ENCODE data around the gene NECAB3. TPM values are rescaled to one million over a fixed set of nuclear protein-coding genes. Genes with fewer than 3 reads are reported as not detected.

Gene NECAB3
- total and polyA plus RNA-seq, 2 donors, result 6.5 to 20.3 TPM

DNA sequence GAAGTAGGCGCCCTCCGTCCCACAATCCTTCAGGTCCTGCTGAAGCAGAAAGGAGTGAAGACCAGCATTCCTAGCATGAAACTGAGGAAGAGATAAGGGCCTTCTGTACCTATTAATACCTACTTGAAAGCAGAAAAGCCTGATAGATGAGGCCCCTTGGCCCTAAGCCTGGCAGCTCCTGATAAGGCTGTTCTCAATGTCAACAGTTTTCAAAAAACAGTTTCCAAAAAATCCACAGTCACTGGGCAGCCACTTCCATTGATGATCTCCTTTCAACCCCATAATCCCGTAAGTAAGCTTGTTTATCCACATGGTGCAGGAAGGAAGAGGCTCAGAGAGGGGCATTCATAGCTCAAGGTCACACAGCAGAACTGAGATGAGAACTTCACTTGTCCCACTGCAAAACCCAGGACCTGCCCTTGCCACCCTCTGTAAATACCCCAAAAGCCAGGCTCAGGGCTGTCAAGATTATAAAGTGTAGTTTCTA lies 14.8 kb upstream of the NECAB3 start:
- Histone ChIP-seq H3K9me3 (ENCODE audit: control insufficient read depth in 2 of 2, insufficient read depth in 1 of 2, low read length in 1 of 2) (no peaks in the 10 kb centered on the region), H3K4me3 (ENCODE audit: low read length in 2 of 2) (no peak overlapping the region), H3K4me1 (ENCODE audit: control insufficient read depth in 2 of 2, insufficient read depth in 2 of 2, low read length in 2 of 2) (peaks cover 17 to 49% of the 10 kb centered on the region in 2 donors), H3K36me3 (ENCODE audit: control insufficient read depth in 2 of 2, insufficient read depth in 2 of 2, low read length in 1 of 2) (peaks cover 0 to 2% of the 10 kb centered on the region in 2 donors), H3K27ac (ENCODE audit: low read depth in 1 of 2, low read length in 1 of 2) (no peak overlapping the region), H3K27me3 (ENCODE audit: control insufficient read depth in 2 of 2, insufficient read depth in 1 of 2, low read length in 1 of 2) (no peaks in the 10 kb centered on the region)
- 95% methylated on average over 3 of the region's 3 CpGs for WGBS
- DNase-seq (ENCODE audit: low read depth in 6 of 9, low spot score in 9 of 9), result no peak

DNA sequence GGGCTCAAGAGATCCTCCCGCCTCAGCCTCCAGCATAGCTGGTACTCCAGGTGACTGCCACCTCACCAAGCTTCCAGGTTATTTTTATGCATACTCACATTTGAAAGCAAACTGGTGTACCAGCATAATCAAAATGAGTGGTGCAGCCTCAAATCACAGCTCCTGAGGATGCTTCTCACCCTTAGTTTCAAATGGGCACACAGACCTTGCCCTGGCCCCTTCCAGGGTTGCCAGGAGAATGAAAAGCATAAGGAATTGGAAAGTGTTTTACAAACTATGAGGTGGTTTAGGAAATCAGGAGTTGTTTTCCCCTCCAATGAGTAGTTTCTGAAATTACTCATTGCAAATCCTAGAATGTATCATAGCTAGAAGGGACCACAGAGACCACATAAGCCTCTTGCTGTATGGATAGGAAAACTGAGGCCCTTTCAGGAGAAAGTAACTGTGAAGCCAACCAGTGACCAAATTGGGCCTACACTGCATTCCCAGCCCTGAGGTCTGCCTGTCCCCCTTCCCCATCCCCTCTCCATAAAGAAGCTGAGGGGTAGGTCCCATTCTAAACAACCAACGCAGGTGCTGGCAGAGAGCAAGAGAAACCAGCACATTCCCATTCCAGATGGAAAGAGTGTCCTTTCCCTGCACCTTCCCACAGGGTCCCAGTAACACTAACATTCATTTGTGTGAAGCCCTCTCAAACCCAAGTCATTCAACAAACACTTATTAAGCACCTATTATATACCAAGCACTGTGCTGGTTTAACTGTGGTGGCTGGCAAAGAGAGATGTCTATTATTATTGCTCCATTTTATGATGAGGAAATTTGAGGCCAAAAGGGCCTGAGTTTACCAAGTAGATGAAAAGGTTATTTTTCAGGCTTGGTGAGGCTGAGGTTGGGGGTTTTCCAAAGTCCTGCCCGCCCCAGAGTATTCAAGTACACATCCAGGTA lies 14.0 kb upstream of the NECAB3 start:
- Histone ChIP-seq H3K4me3 (ENCODE audit: low read length in 2 of 2) (no peak overlapping the region), H3K27ac (ENCODE audit: low read depth in 1 of 2, low read length in 1 of 2) (no peak overlapping the region), H3K36me3 (ENCODE audit: control insufficient read depth in 2 of 2, insufficient read depth in 2 of 2, low read length in 1 of 2) (peaks cover 0 to 2% of the 10 kb centered on the region in 2 donors), H3K4me1 (ENCODE audit: control insufficient read depth in 2 of 2, insufficient read depth in 2 of 2, low read length in 2 of 2) (peaks cover 17 to 52% of the 10 kb centered on the region in 2 donors), H3K9me3 (ENCODE audit: control insufficient read depth in 2 of 2, insufficient read depth in 1 of 2, low read length in 1 of 2) (no peaks in the 10 kb centered on the region), H3K27me3 (ENCODE audit: control insufficient read depth in 2 of 2, insufficient read depth in 1 of 2, low read length in 1 of 2) (no peaks in the 10 kb centered on the region)
- WGBS, result 98% methylated on average over 3 of the region's 3 CpGs
- no peak for DNase-seq (ENCODE audit: low read depth in 6 of 9, low spot score in 9 of 9)

DNA sequence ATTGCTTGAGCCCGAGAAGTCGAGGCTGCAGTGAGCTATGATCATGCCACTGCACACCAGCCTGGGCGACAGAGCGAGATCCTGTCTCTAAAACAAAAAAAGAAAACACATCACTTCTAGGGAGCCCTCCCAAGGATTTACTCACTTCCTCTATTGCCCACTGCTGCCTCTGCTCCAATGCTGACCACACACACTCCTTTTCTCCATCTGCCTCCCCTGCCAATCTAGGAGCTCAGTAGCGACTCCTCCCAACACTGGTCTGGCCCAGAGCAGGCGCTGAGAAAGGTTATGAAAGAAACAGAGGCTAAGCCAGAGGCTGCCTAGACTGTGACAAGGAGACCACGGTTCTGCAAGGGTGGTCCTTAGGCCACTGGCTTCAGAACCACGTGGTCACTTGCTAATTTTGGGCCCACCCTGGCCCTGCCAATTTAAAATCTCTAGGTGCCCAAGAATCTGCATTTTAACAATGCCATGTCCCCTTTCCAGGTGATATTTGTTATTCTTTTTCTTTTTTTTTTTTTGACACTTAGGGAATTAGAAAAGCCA lies 13.2 kb upstream of the NECAB3 start:
- no peak overlapping the region for H3K4me3 ChIP-seq (ENCODE audit: low read length in 2 of 2)
- H3K27me3 ChIP-seq (ENCODE audit: control insufficient read depth in 2 of 2, insufficient read depth in 1 of 2, low read length in 1 of 2), result no peaks in the 10 kb centered on the region
- H3K36me3 ChIP-seq (ENCODE audit: control insufficient read depth in 2 of 2, insufficient read depth in 2 of 2, low read length in 1 of 2), result peaks cover 0 to 2% of the 10 kb centered on the region in 2 donors
- no peak for DNase-seq (ENCODE audit: low read depth in 6 of 9, low spot score in 9 of 9)
- 95% methylated on average over 8 of the region's 8 CpGs for WGBS
- H3K4me1 ChIP-seq (ENCODE audit: control insufficient read depth in 2 of 2, insufficient read depth in 2 of 2, low read length in 2 of 2), result peaks cover 18 to 54% of the 10 kb centered on the region in 2 donors
- H3K27ac ChIP-seq (ENCODE audit: low read depth in 1 of 2, low read length in 1 of 2), result no peak overlapping the region
- H3K9me3 ChIP-seq (ENCODE audit: control insufficient read depth in 2 of 2, insufficient read depth in 1 of 2, low read length in 1 of 2), result no peaks in the 10 kb centered on the region

DNA sequence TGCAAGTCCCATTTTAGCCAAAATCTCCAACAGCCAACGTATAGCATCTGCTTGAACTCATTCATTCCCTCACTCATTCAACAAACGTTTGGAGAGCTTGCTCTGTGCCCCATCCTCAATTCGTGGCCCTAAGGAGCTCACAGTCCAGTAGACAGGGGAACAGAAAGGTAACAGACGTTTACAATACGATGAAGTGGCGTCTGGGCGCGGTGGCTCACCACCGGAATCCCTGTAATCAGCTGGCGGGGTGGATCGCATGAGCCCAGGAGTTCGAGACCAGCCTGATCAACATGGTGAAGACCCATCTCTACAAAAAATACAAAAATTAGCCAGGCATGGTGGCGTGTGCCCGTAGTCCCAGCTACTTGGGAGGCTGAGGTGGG lies 12.7 kb upstream of the NECAB3 start:
- Histone ChIP-seq H3K27ac (ENCODE audit: low read depth in 1 of 2, low read length in 1 of 2) (no peak overlapping the region), H3K4me3 (ENCODE audit: low read length in 2 of 2) (no peak overlapping the region), H3K4me1 (ENCODE audit: control insufficient read depth in 2 of 2, insufficient read depth in 2 of 2, low read length in 2 of 2) (peaks cover 20 to 58% of the 10 kb centered on the region in 2 donors), H3K36me3 (ENCODE audit: control insufficient read depth in 2 of 2, insufficient read depth in 2 of 2, low read length in 1 of 2) (peaks cover 0 to 2% of the 10 kb centered on the region in 2 donors), H3K9me3 (ENCODE audit: control insufficient read depth in 2 of 2, insufficient read depth in 1 of 2, low read length in 1 of 2) (peaks cover 0 to 3% of the 10 kb centered on the region in 2 donors), H3K27me3 (ENCODE audit: control insufficient read depth in 2 of 2, insufficient read depth in 1 of 2, low read length in 1 of 2) (no peaks in the 10 kb centered on the region)
- 90% methylated on average over 14 of the region's 14 CpGs for WGBS
- DNase-seq (ENCODE audit: low read depth in 6 of 9, low spot score in 9 of 9), result no peak

DNA sequence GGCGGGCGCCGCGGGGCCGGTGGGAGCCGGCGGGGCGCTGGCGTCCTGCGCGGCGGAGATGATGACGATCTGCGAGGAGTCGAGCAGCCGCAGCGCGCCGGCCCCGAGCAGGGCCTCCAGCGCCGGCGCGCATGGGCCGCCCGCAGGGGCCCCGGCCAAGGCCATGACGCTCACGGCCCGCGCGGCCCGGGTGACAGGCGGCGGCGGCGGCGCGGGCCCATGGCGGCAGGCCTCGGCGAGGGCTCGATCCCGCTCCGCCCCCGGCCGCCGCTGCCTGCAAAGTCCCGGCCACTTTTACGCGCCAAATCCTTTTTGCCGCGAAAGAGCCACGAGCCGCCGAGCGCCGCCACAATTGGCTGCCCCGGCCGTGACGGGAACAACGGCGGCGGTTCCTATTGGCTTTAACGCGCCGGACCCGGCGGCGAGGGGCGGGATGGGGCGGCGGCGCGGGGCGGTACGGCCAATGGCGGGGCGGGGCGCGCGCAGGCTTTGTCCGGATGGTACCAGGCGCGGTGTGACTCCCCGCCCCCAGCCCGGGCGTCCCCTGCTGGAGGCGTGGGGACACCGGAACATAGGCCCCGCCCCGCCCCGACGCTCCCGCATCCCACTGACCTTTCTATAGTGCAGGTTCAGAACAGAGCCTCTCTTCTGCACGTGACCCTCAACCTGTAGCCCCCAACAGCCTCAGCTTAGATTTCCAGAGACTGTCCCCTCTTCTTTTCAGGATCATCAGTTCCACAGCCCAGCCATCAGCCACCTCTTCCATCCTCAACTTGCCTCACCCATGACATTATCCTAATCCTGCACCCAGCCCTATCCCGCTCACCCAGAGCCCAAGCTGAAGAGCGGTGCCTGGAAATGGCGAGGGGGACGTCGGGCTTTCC lies 12.1 kb upstream of the NECAB3 start, which contains the start of gene E2F1:
TSS of gene E2F1 (minus strand) at position 286 of the 884 bp plus-strand sequence. CDS start at position 165, 121 bp downstream.
- Histone ChIP-seq H3K27ac (ENCODE audit: low read depth in 1 of 2, low read length in 1 of 2) (peak within 1 kb of the TSS in 1 of 2 donors; percentile 44), H3K27me3 (ENCODE audit: control insufficient read depth in 2 of 2, insufficient read depth in 1 of 2, low read length in 1 of 2) (no peaks in the 10 kb centered on the region), H3K9me3 (ENCODE audit: control insufficient read depth in 2 of 2, insufficient read depth in 1 of 2, low read length in 1 of 2) (peaks cover 0 to 3% of the 10 kb centered on the region in 2 donors), H3K4me3 (ENCODE audit: low read length in 2 of 2) (peak within 1 kb of the TSS; percentile 62 to 68), H3K4me1 (ENCODE audit: control insufficient read depth in 2 of 2, insufficient read depth in 2 of 2, low read length in 2 of 2) (peaks cover 20 to 65% of the 10 kb centered on the region in 2 donors), H3K36me3 (ENCODE audit: control insufficient read depth in 2 of 2, insufficient read depth in 2 of 2, low read length in 1 of 2) (peaks cover 0 to 2% of the 10 kb centered on the region in 2 donors)
- peak in 7 of 9 donors; percentile 62 to 94 (median 87) for DNase-seq (ENCODE audit: low read depth in 6 of 9, low spot score in 9 of 9)
- 2% methylated on average over 101 of the region's 101 CpGs for WGBS

DNA sequence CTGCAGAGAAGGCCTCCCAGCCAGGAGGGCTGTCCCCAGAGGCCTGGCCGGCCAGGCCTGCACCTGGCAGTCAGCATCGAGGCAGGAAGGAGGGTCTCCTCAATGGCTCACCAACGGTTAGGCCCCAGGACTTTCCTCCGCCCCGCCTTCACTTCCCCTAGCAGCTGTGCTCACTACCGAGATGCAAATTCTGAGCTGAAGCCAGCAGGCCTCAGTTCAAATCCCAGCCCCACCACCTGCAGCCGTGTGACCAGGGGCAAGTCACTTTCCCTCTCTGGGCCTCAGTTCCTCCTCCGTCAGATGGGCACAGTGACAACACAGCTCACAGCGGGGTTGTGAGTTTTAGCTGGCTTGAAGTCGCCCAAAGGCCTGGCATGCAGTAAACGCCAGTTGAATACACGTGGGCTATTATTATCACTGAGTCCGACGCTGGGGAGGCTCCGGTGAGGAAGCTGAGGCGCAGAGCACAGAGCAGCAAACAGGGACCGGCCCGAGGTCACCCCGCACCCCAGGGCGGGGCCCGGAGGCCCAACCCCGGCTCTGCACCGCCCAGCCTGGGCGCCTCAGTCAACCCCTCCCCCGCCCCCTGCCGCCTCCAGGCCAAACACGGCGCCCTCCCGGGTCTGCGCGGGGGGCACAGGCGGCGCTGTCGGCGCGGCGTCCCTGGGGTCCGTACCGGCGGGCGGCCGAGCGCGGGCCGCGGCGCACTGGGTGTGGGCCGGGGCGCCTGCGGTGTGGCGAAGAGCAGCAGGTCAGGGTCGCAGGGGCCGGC lies 11.3 kb upstream of the NECAB3 start:
- Histone ChIP-seq H3K27ac (ENCODE audit: low read depth in 1 of 2, low read length in 1 of 2) (peak overlapping the region in 1 of 2 donors; percentile 44), H3K4me1 (ENCODE audit: control insufficient read depth in 2 of 2, insufficient read depth in 2 of 2, low read length in 2 of 2) (peaks cover 22 to 66% of the 10 kb centered on the region in 2 donors), H3K36me3 (ENCODE audit: control insufficient read depth in 2 of 2, insufficient read depth in 2 of 2, low read length in 1 of 2) (peaks cover 0 to 5% of the 10 kb centered on the region in 2 donors), H3K4me3 (ENCODE audit: low read length in 2 of 2) (peak overlapping the region; percentile 62 to 68), H3K27me3 (ENCODE audit: control insufficient read depth in 2 of 2, insufficient read depth in 1 of 2, low read length in 1 of 2) (no peaks in the 10 kb centered on the region), H3K9me3 (ENCODE audit: control insufficient read depth in 2 of 2, insufficient read depth in 1 of 2, low read length in 1 of 2) (peaks cover 0 to 3% of the 10 kb centered on the region in 2 donors)
- WGBS, result 1% methylated on average over 53 of the region's 53 CpGs
- DNase-seq (ENCODE audit: low read depth in 6 of 9, low spot score in 9 of 9), result peak in 3 of 9 donors; percentile 40 to 68 (median 52)

DNA sequence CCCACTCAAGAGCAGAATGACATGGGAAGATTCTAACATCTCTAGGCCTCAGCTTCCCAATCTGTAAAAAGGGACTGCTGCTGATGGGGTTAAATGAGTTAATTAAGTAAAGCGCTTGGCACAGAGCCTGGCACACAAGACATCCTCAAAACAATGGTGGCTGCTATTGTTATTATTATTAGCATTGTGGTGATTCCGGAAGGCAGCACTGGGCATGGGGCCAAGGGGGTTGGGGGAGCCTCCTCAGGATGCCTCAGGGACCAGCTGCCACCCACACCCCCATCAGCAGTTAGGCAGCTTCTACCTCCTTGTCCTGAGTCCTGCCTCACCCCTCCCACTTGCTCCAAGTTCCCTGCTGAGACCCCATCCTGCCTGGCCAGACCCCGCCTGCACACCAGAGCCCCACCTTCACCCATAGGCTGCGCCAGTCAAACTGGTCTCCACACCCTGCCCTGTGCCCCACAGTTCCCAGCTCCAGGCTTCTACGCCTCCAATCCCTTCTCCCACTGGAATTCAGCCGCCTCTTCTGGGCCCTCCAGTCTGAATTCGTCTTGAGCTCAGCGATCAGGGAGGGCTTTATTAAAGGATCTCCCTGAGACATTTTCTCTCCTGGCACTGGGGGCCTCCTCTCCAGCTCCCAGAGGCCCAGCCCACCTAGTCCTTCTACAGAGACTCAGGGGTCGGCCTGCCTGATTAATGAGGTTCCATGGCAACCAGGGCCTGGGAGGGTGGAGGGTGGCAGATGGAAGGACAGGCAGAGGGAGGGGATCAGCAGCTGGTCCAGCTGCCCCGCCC lies 10.5 kb upstream of the NECAB3 start:
- H3K27me3 ChIP-seq (ENCODE audit: control insufficient read depth in 2 of 2, insufficient read depth in 1 of 2, low read length in 1 of 2), result no peaks in the 10 kb centered on the region
- WGBS, result 76% methylated on average over 10 of the region's 10 CpGs
- H3K27ac ChIP-seq (ENCODE audit: low read depth in 1 of 2, low read length in 1 of 2), result peak overlapping the region in 1 of 2 donors; percentile 44
- peaks cover 29 to 66% of the 10 kb centered on the region in 2 donors for H3K4me1 ChIP-seq (ENCODE audit: control insufficient read depth in 2 of 2, insufficient read depth in 2 of 2, low read length in 2 of 2)
- peaks cover 0 to 3% of the 10 kb centered on the region in 2 donors for H3K9me3 ChIP-seq (ENCODE audit: control insufficient read depth in 2 of 2, insufficient read depth in 1 of 2, low read length in 1 of 2)
- H3K4me3 ChIP-seq (ENCODE audit: low read length in 2 of 2), result peak overlapping the region; percentile 4 to 62
- no peak for DNase-seq (ENCODE audit: low read depth in 6 of 9, low spot score in 9 of 9)
- peaks cover 0 to 13% of the 10 kb centered on the region in 2 donors for H3K36me3 ChIP-seq (ENCODE audit: control insufficient read depth in 2 of 2, insufficient read depth in 2 of 2, low read length in 1 of 2)
